ENCODE data around the gene ATP6V1A.

ATP6V1A gene

DNA sequence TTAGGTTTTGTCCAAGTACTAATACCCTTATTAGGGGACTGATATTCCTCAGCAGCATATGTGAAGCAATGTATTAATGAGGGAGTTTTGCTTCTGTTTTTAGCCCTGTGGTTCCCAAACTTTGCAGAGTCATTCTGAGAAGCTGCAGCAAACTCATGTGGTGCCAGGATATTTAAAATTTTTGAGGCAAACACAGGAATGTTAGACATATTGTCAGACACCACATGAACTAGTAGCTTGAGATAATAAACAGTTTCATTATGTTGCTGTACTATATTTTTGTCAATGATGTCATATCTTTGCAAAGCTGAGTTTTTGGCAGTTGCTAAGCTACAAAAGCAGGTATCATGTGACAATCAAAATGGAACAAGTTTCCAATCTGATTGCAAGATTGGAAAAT is 36.6 kb downstream of the ATP6V1A start:
- H3K27ac ChIP-seq, result peak overlapping the region; percentile 41 to 44
- no peak overlapping the region for H3K4me3 ChIP-seq
- no peaks in the 10 kb centered on the region for H3K9me3 ChIP-seq
- TF ChIP-seq, protein P1, sequence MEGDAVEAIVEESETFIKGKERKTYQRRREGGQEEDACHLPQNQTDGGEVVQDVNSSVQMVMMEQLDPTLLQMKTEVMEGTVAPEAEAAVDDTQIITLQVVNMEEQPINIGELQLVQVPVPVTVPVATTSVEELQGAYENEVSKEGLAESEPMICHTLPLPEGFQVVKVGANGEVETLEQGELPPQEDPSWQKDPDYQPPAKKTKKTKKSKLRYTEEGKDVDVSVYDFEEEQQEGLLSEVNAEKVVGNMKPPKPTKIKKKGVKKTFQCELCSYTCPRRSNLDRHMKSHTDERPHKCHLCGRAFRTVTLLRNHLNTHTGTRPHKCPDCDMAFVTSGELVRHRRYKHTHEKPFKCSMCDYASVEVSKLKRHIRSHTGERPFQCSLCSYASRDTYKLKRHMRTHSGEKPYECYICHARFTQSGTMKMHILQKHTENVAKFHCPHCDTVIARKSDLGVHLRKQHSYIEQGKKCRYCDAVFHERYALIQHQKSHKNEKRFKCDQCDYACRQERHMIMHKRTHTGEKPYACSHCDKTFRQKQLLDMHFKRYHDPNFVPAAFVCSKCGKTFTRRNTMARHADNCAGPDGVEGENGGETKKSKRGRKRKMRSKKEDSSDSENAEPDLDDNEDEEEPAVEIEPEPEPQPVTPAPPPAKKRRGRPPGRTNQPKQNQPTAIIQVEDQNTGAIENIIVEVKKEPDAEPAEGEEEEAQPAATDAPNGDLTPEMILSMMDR (IDR thresholded peaks at IDR 0.05), result no peak
- H3K4me1 ChIP-seq, result peaks cover 0 to 19% (median 7%) of the 10 kb centered on the region in 4 donors
- intact Hi-C loops (cut with DNase I; ENCODE audit: low total_unique reads), result no loop called here
- peaks cover 16 to 20% (median 19%) of the 10 kb centered on the region in 3 donors for H3K36me3 ChIP-seq
- no peak for DNase-seq
- H3K27me3 ChIP-seq, result no peaks in the 10 kb centered on the region

DNA sequence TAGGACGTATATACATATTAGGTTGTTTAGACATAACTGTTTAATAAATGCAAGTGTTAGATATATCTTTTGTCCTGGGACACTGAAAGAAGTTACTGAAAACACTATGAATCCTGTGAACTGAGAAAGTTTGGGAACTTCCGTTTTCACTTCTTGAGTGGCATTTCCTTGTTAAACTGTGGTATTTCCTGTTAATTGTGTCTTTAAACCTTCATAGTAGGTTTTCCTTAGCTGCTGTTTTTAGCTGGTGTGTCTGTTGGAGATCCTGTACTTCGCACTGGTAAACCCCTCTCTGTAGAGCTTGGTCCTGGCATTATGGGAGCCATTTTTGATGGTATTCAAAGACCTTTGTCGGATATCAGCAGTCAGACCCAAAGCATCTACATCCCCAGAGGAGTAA is 37.1 kb downstream of the ATP6V1A start:
- peaks cover 0 to 19% (median 7%) of the 10 kb centered on the region in 4 donors for H3K4me1 ChIP-seq
- peaks cover 21 to 25% (median 24%) of the 10 kb centered on the region in 3 donors for H3K36me3 ChIP-seq
- H3K9me3 ChIP-seq, result no peaks in the 10 kb centered on the region
- no peaks in the 10 kb centered on the region for H3K27me3 ChIP-seq
- DNase-seq, result no peak
- peak overlapping the region; percentile 41 to 44 for H3K27ac ChIP-seq
- intact Hi-C loops (cut with DNase I; ENCODE audit: low total_unique reads), result no loop called here
- TF ChIP-seq, protein P1 (IDR thresholded peaks at IDR 0.05), result no peak
- no peak overlapping the region for H3K4me3 ChIP-seq

- intact Hi-C loops (cut with DNase I; ENCODE audit: low total_unique reads), result no loop called here
- peaks cover 48 to 53% (median 51%) of the 10 kb centered on the region in 3 donors for H3K36me3 ChIP-seq
Observed at GRCh38 chr3:113791381-113791780, 44.5 kb downstream of the ATP6V1A start.

GRCh38 chr3:113794526-113794925 is 47.7 kb downstream of the ATP6V1A start:
- Histone ChIP-seq H3K4me3 (no peak overlapping the region), H3K9me3 (no peaks in the 10 kb centered on the region), H3K36me3 (peaks cover 44 to 59% (median 57%) of the 10 kb centered on the region in 3 donors), H3K27ac (no peak overlapping the region), H3K4me1 (no peaks in the 10 kb centered on the region), H3K27me3 (no peaks in the 10 kb centered on the region)
- intact Hi-C loops (cut with DNase I; ENCODE audit: low total_unique reads), result no loop called here
- DNase-seq, result no peak
- TF ChIP-seq, protein P1 (IDR thresholded peaks at IDR 0.05), result no peak

More at GRCh38 chr3:113791381-113791780, 44.5 kb downstream of the ATP6V1A start:
- H3K4me3 ChIP-seq, result no peak overlapping the region
- H3K9me3 ChIP-seq, result no peaks in the 10 kb centered on the region
- no peaks in the 10 kb centered on the region for H3K4me1 ChIP-seq
- no peak for DNase-seq
- no peak overlapping the region for H3K27ac ChIP-seq
- TF ChIP-seq, protein P1 (IDR thresholded peaks at IDR 0.05), result no peak
- no peaks in the 10 kb centered on the region for H3K27me3 ChIP-seq

DNA sequence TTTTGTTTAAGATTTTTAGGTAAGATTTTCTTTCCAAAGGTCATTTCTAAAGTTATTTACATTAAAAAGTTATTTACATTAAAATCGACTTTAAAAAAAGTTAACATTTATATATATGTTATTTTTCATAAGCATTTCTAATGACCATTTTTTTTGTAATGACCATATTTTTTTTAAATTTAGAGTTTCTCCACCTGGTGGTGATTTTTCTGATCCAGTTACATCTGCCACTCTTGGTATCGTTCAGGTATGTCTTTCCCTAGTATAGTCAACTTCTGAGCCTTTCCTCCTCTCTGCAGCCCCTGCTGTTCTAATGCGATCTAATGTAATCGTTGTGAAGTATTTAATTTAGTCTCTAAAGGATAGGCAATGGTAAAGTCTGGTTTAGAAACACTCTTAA is 48.9 kb downstream of the ATP6V1A start:
- TF ChIP-seq, protein P1 (IDR thresholded peaks at IDR 0.05), result no peak
- no peaks in the 10 kb centered on the region for H3K4me1 ChIP-seq
- no peaks in the 10 kb centered on the region for H3K27me3 ChIP-seq
- H3K36me3 ChIP-seq, result peaks cover 55 to 63% (median 59%) of the 10 kb centered on the region in 3 donors
- H3K27ac ChIP-seq, result no peak overlapping the region
- intact Hi-C loops (cut with DNase I; ENCODE audit: low total_unique reads), result no loop called here
- DNase-seq, result no peak
- H3K9me3 ChIP-seq, result no peaks in the 10 kb centered on the region
- H3K4me3 ChIP-seq, result no peak overlapping the region
